GM19438 (cell line): ENCODE results near the gene ZDHHC24.

Source experiments
- ATAC-seq: cut with Tn5 transposase; IDR thresholded peaks from one replicate; pipeline ENCODE4 v1.9.1; 2021; ENCODE audit warnings: low read depth; ENCODE audit not compliant: unreplicated experiment

The ZDHHC24 gene

GRCh38 chr11:66475349-66476172 is 70.3 kb downstream of the ZDHHC24 start:
- no peak for ATAC-seq

GRCh38 chr11:66473608-66474515 is 72.0 kb downstream of the ZDHHC24 start:
- no peak for ATAC-seq

- no peak for ATAC-seq
Observed at GRCh38 chr11:66473167-66473566, 72.7 kb downstream of the ZDHHC24 start.

GRCh38 chr11:66472054-66472453 is 73.8 kb downstream of the ZDHHC24 start:
- no peak for ATAC-seq

- ATAC-seq = no peak
Observed at GRCh38 chr11:66471142-66471541, 74.7 kb downstream of the ZDHHC24 start.
